ENCODE data around the gene ATXN3. TPM values are rescaled to one million over a fixed set of nuclear protein-coding genes. Genes with fewer than 3 reads are reported as not detected.

The ATXN3 gene
- total and polyA plus RNA-seq, 2 of the 13 experiments (the other 11 are each of a cell fraction or from before 2014, with no cell fraction given), result 14.9 to 17.3 TPM

DNA sequence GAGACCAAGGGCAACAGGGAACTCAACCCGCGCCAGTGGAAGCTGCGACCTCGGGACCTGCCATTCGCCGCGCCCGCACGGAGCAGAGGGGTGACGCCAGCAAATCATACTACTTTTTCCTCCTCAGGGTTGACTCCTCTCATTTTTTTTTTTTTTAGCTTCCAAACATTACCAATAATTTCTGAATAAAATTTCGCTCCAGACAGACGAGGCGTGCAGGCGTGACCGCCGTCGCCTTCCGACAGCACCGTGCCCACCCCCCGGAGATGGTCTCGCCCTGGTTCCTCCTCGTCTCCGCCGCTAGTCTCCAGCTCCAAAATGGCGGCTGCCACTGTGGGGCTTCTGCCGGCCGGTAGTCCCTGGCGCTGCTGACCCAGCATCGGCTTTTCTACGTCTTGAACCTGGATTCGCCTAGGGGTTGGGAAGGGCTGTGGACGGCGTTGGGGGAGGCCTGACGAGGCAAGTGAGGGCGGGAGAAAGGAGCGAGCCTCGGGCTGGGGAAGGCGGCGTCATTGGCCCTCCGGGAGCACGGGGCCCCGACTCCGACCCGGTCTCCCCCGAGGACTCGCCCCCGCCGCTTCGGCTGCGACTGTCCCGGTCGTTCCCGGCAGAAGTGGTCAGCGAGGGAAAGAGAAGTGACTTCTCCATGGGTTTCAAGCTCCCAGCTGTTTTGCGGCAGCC is 15.4 kb upstream of the ATXN3 start, which contains the start of the genes CPSF2 and NDUFB1 (continued):
- TF ChIP-seq, protein P1, sequence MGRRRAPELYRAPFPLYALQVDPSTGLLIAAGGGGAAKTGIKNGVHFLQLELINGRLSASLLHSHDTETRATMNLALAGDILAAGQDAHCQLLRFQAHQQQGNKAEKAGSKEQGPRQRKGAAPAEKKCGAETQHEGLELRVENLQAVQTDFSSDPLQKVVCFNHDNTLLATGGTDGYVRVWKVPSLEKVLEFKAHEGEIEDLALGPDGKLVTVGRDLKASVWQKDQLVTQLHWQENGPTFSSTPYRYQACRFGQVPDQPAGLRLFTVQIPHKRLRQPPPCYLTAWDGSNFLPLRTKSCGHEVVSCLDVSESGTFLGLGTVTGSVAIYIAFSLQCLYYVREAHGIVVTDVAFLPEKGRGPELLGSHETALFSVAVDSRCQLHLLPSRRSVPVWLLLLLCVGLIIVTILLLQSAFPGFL (CRISPR knock-in tag; IDR thresholded peaks at IDR 0.05), result peak; percentile 82; the same call in 1 of the 2 replicates
- TF ChIP-seq PHF8 (CRISPR knock-in tag; IDR thresholded peaks at IDR 0.05) (peak; percentile 97), JUN (CRISPR knock-in tag; IDR thresholded peaks at IDR 0.05) (no peak), SP140L (CRISPR knock-in tag; IDR thresholded peaks at IDR 0.05; ENCODE audit: borderline replicate concordance) (no peak), REXO4 (CRISPR knock-in tag; IDR thresholded peaks at IDR 0.05; ENCODE audit: borderline replicate concordance) (no peak), ZNF558 (CRISPR knock-in tag; IDR thresholded peaks at IDR 0.05; ENCODE audit: borderline replicate concordance) (peak; percentile 57; the same call in 1 of the 2 replicates), ZNF441 (CRISPR knock-in tag; IDR thresholded peaks at IDR 0.05; ENCODE audit: borderline replicate concordance) (peak; percentile 76; the same call in 1 of the 2 replicates), ZNF883 (CRISPR knock-in tag; IDR thresholded peaks at IDR 0.05; ENCODE audit: not compliant biosample characterization) (no peak), ZNF678 (CRISPR knock-in tag; IDR thresholded peaks at IDR 0.05) (no peak), HDAC1 (CRISPR knock-in tag; IDR thresholded peaks at IDR 0.05) (peak; percentile 83), PITX1 (CRISPR knock-in tag; IDR thresholded peaks at IDR 0.05) (peak; percentile 46; the same call in 1 of the 2 replicates), SMAD9 (CRISPR knock-in tag; IDR thresholded peaks at IDR 0.05) (0 out of 2 replicates have a peak, but pooled peaks have one; percentile 56), ZBTB7B (CRISPR knock-in tag; IDR thresholded peaks at IDR 0.05) (no peak), HNRNPLL (IDR thresholded peaks at IDR 0.05; ENCODE audit: low read depth, low read length, poor library complexity, severe bottlenecking) (peak; percentile 45), FOSL2 (CRISPR knock-in tag; IDR thresholded peaks at IDR 0.05) (peak; percentile 25; the same call in 1 of the 2 replicates), SP2 (CRISPR knock-in tag; IDR thresholded peaks at IDR 0.05) (no peak), GATAD1 (CRISPR knock-in tag; IDR thresholded peaks at IDR 0.05) (peak; percentile 64; the same call in 1 of the 2 replicates), JDP2 (CRISPR knock-in tag; IDR thresholded peaks at IDR 0.05; ENCODE audit: borderline replicate concordance) (no peak), ZNF788 (CRISPR knock-in tag; IDR thresholded peaks at IDR 0.05; ENCODE audit: borderline replicate concordance) (peak; percentile 72; the same call in 1 of the 2 replicates), POLR2G (IDR thresholded peaks at IDR 0.05; ENCODE audit: low read depth, low read length) (peak; percentile 97), ZNF777 (CRISPR knock-in tag; IDR thresholded peaks at IDR 0.05) (peak; percentile 57), CREM (IDR thresholded peaks at IDR 0.05) (peak; percentile 66), CREM (CRISPR knock-in tag; IDR thresholded peaks at IDR 0.05) (no peak), SMARCC2 (IDR thresholded peaks at IDR 0.05) (no peak)
- TF ChIP-seq, protein P2, sequence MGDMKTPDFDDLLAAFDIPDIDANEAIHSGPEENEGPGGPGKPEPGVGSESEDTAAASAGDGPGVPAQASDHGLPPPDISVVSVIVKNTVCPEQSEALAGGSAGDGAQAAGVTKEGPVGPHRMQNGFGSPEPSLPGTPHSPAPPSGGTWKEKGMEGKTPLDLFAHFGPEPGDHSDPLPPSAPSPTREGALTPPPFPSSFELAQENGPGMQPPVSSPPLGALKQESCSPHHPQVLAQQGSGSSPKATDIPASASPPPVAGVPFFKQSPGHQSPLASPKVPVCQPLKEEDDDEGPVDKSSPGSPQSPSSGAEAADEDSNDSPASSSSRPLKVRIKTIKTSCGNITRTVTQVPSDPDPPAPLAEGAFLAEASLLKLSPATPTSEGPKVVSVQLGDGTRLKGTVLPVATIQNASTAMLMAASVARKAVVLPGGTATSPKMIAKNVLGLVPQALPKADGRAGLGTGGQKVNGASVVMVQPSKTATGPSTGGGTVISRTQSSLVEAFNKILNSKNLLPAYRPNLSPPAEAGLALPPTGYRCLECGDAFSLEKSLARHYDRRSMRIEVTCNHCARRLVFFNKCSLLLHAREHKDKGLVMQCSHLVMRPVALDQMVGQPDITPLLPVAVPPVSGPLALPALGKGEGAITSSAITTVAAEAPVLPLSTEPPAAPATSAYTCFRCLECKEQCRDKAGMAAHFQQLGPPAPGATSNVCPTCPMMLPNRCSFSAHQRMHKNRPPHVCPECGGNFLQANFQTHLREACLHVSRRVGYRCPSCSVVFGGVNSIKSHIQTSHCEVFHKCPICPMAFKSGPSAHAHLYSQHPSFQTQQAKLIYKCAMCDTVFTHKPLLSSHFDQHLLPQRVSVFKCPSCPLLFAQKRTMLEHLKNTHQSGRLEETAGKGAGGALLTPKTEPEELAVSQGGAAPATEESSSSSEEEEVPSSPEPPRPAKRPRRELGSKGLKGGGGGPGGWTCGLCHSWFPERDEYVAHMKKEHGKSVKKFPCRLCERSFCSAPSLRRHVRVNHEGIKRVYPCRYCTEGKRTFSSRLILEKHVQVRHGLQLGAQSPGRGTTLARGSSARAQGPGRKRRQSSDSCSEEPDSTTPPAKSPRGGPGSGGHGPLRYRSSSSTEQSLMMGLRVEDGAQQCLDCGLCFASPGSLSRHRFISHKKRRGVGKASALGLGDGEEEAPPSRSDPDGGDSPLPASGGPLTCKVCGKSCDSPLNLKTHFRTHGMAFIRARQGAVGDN (CRISPR knock-in tag; IDR thresholded peaks at IDR 0.05), result peak; percentile 81
- TF ChIP-seq, protein P3, sequence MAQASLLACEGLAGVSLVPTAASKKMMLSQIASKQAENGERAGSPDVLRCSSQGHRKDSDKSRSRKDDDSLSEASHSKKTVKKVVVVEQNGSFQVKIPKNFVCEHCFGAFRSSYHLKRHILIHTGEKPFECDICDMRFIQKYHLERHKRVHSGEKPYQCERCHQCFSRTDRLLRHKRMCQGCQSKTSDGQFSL (CRISPR knock-in tag; IDR thresholded peaks at IDR 0.05), result 0 out of 2 replicates have a peak, but pooled peaks have one; percentile 31

Data from HepG2 (cell line).